Activated CD8-positive, alpha-beta T cell treated with anti-CD3 and anti-CD28 coated beads, Interleukin-2, amount 10 ng/mL, durations not matched to agents 7 days and 5 days (primary cell): ENCODE measurements around the gene LTBP2. TPM values are rescaled to one million over a fixed set of nuclear protein-coding genes. Genes with fewer than 3 reads are reported as not detected.
A peak's percentile ranks its signal among the peaks of the same experiment; 100 is the strongest.
"Not testable (repeated sequence)": the region's sequence is repeated elsewhere in the genome, so short reads cannot be mapped to it uniquely, and the experiment has no call there.

ENCODE experiments used
- ATAC-seq: fragments of 150-1000 bp; cut with Tn5 transposase; one replicate; pipeline ENCODE4 v1.10.0; 2021; ENCODE audit warnings: moderate library complexity
- CTCF ChIA-PET: fragments of 350-600 bp; sonication (Branson Sonifier 250); formaldehyde crosslinking; loops from one replicate; lab custom pipeline; 2021; ENCODE audit warnings: antibody characterized with exemption; lab: Charles Lee
- POLR2A ChIA-PET: fragments of 350-600 bp; sonication (Branson Sonifier 250); formaldehyde crosslinking; loops from one replicate; lab custom pipeline; 2021; ENCODE audit warnings: antibody characterized with exemption; lab: Charles Lee
- DNase-seq: peaks from one replicate; pipeline ENCODE4 v3.0.0-alpha.2; 2020
- H3K27ac Mint-ChIP-seq: one replicate; pipeline ENCODE4 v1.8.0; 2021; ENCODE audit warnings: mild to moderate bottlenecking, mixed read lengths
- H3K27me3 Mint-ChIP-seq: one replicate; pipeline ENCODE4 v1.8.0; 2021; ENCODE audit warnings: low read depth, mixed read lengths
- H3K36me3 Mint-ChIP-seq: one replicate; pipeline ENCODE4 v1.8.0; 2021; ENCODE audit warnings: low read depth, mixed read lengths
- H3K4me1 Mint-ChIP-seq: one replicate; pipeline ENCODE4 v1.8.0; 2021; ENCODE audit warnings: low read depth, mixed read lengths
- H3K4me3 Mint-ChIP-seq: one replicate; pipeline ENCODE4 v1.8.0; 2021; ENCODE audit warnings: mild to moderate bottlenecking, mixed read lengths
- H3K9me3 Mint-ChIP-seq: one replicate; pipeline ENCODE4 v1.8.0; 2022; ENCODE audit warnings: mixed read lengths; ENCODE audit not compliant: insufficient read depth
- total RNA-seq, 2 experiments: library from RNA; stranded (reverse); gene quantifications; one replicate each; pipeline ENCODE4 v1.2.3, GENCODE V29; 2021

The LTBP2 gene
- total RNA-seq, 2 experiments from 2014 or later, result 0.05 to 0.29 TPM

DNA sequence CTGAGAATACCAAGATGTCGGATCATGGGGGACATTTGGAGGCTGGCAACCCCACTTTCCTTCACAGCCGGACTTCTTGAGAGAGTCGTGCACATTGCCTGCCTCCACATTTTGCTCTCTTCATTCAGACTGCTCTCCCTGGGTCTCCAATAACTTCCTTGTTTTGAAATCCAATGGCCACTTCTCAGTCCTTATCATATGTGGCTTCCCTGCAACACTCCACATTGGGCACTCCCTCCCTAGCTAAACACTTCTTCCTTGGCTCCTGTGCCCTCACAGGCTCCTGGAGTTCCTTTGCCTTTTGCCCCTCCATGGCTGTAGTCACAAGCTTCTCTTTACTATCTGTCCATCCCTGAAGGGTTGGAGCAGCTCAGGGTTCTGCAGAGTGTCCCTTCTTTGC is 149.0 kb downstream of the LTBP2 start:
- CTCF ChIA-PET, result no interaction called here
- Mint-ChIP-seq H3K4me1 (no peaks in the 10 kb centered on the region), H3K27ac (no peak overlapping the region), H3K9me3 (no peaks in the 10 kb centered on the region), H3K27me3 (peaks cover 8% of the 10 kb centered on the region), H3K36me3 (no peaks in the 10 kb centered on the region), H3K4me3 (no peak overlapping the region)
- DNase-seq (no peak), ATAC-seq (no peak)
- POLR2A ChIA-PET, result no interaction called here

DNA sequence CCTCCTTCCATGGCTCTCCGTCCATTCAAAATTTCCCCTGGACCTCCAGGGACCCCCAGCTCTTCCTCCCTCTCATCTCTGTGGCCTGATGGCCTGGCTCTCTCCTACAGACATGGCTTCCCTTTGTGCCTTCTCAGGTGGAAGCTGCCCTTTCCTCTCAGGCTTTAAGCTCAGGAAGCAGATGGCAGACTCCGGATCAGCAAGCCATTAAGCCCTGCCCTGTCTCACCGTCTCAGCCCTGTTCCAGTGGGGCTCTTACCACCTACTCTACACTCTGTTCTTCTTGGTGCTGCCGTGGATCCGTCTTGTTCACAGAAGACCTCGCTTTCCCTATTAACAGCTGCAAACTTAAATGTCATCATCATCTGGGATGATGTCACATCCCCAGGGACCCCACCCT is 152.1 kb downstream of the LTBP2 start:
- POLR2A ChIA-PET, result interaction anchor here (0.8 kb wide), 1 partner anchor 59 kb away, joined by 3 read pairs; no protein-coding TSS in a partner anchor

DNA sequence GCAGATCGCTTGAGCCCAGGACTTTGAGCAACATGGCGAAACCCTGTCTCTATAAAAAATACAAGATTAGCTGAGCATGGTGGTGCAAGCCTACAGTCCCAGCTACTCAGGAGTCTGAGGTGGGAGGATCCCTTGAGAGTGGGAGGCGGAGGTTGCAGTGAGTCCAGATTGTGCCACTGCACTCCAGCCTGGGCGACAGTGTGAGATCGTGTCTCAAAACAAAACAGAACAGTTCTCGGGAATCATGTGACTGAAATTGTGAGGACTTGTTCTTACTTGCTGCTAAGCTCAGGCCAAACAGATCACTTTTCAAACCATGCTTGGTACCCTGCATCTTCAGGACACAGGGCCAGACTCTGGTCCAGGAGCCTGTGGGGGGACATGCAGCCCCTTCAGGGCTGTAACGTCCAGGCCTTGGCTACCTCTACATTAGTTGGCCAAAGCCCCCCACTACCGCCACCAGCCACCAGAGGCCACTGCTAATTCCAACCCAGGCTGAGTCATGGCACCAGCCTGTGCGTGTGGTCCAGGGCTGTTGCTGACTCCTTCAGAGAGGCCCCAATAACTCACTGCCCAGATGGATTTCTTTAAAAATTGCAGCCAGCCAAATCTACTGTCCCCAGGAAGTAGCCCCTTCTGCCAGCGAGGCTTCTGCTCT is 152.6 kb downstream of the LTBP2 start:
- Mint-ChIP-seq H3K4me3 (no peak overlapping the region), H3K27ac (no peak overlapping the region), H3K36me3 (no peaks in the 10 kb centered on the region), H3K4me1 (no peaks in the 10 kb centered on the region), H3K27me3 (peaks cover 11% of the 10 kb centered on the region), H3K9me3 (no peaks in the 10 kb centered on the region)
- POLR2A ChIA-PET, result no interaction called here
- CTCF ChIA-PET, result interaction anchor here (2.1 kb wide), 1 partner anchor 27 kb away, joined by 8 read pairs; no protein-coding TSS in a partner anchor
- DNase-seq (peak; percentile 35), ATAC-seq (peak; percentile 72)

More for the DNA sequence above, 152.1 kb downstream of the LTBP2 start:
- DNase-seq (no peak), ATAC-seq (no peak)
- H3K36me3 Mint-ChIP-seq, result no peaks in the 10 kb centered on the region
- no peaks in the 10 kb centered on the region for H3K4me1 Mint-ChIP-seq
- H3K9me3 Mint-ChIP-seq, result no peaks in the 10 kb centered on the region
- peaks cover 8% of the 10 kb centered on the region for H3K27me3 Mint-ChIP-seq
- CTCF ChIA-PET, result interaction anchor here (2.1 kb wide), 1 partner anchor 26 kb away, joined by 8 read pairs; no protein-coding TSS in a partner anchor
- no peak overlapping the region for H3K4me3 Mint-ChIP-seq
- H3K27ac Mint-ChIP-seq, result no peak overlapping the region

DNA sequence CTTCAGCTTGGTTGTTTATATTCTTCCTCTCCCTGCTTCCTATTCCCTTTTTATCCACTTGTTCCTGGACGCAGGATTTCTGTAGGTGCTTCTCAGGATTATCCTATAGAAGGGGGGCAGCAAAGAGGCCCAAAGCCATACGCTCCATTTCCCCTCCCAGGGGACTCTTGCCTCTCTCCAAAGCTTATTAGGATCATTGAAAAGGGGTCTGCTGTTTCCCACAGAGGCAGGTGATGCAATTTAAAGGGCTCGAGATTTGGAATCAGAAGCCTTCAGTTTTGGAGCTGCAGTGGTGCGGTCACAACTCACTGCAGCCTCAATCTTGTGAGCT is 154.5 kb downstream of the LTBP2 start:
- H3K27me3 Mint-ChIP-seq, result peaks cover 16% of the 10 kb centered on the region
- no peak overlapping the region for H3K4me3 Mint-ChIP-seq
- no peak overlapping the region for H3K27ac Mint-ChIP-seq
- H3K4me1 Mint-ChIP-seq, result no peaks in the 10 kb centered on the region
- peaks cover 2% of the 10 kb centered on the region for H3K9me3 Mint-ChIP-seq
- DNase-seq (no peak), ATAC-seq (no peak)
- POLR2A ChIA-PET, result no interaction called here
- no peaks in the 10 kb centered on the region for H3K36me3 Mint-ChIP-seq
- CTCF ChIA-PET, result interaction anchor here (1.3 kb wide), 1 partner anchor 8 kb away, joined by 3 read pairs; no protein-coding TSS in a partner anchor

- Mint-ChIP-seq H3K4me3 (no peak overlapping the region), H3K4me1 (no peaks in the 10 kb centered on the region), H3K9me3 (peaks cover 4% of the 10 kb centered on the region), H3K27ac (no peak overlapping the region), H3K27me3 (peaks cover 19% of the 10 kb centered on the region), H3K36me3 (no peaks in the 10 kb centered on the region)
- ChIA-PET POLR2A (interaction anchor here (0.6 kb wide), 1 partner anchor 307 kb away, joined by 3 read pairs; no protein-coding TSS in a partner anchor), CTCF (interaction anchor here (0.6 to 1.3 kb wide), 2 partner anchors 9 to 852 kb away, joined by 3 read pairs; no protein-coding TSS in a partner anchor)
- ATAC-seq, result no peak
- DNase-seq, result no peak
Observed at GRCh38 chr14:74456684-74457564, 155.1 kb downstream of the LTBP2 start.

DNA sequence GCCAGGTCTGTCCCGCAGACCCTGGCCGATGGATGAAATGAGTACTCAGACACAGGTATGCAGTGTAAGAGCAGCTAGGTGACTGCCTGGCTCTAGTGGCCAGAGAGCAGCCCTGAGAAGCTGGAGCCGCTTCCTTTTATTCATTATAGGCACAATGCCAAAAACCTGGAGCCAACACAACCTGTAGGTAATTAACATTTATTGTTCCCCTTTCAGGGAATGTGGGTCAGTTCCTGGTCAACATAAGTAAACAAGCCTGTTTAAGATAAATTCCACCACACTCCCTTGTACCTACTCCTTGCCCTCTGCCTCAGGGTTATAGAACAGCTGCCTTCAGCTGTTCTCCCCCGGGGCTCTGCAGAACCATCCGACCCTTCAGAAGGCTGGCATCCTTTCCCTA is 157.6 kb downstream of the LTBP2 start:
- H3K9me3 Mint-ChIP-seq, H3K4me3 Mint-ChIP-seq, H3K36me3 Mint-ChIP-seq, H3K4me1 Mint-ChIP-seq, POLR2A ChIA-PET, DNase-seq, CTCF ChIA-PET, H3K27ac Mint-ChIP-seq, ATAC-seq: not testable (repeated sequence)
- H3K27me3 Mint-ChIP-seq, result peaks cover 21% of the 10 kb centered on the region

Other genes starting within 250 kb of the LTBP2 start
- not detected for gene SYNDIG1L, start 186.0 kb downstream of the LTBP2 start, total RNA-seq
- 10 to 100 TPM; 31.4 to 32.2 TPM for gene NPC2, start 118.9 kb downstream of the LTBP2 start, total RNA-seq
- 10 to 100 TPM; 34.5 to 37.8 TPM for gene ISCA2, start 118.5 kb downstream of the LTBP2 start, total RNA-seq
- 10 to 100 TPM; 44.1 to 44.9 TPM for gene AREL1, start 100.8 kb upstream of the LTBP2 start, total RNA-seq
- gene FCF1, start 100.9 kb upstream of the LTBP2 start, total RNA-seq, result 10 to 100 TPM; 64.1 to 64.2 TPM
- gene YLPM1, start 151.1 kb upstream of the LTBP2 start, total RNA-seq, result 10 to 100 TPM; 58.2 to 58.4 TPM